ENCODE data around the gene CEACAM7.

CEACAM7 gene

GRCh38 chr19:41695745-41696144, 7.7 kb upstream of the CEACAM7 start:
- in situ Hi-C loops (cut with MboI; ENCODE audit: low pct_unique_long_range_greater_than_20kb, low sequenced_read_pairs, unreplicated experiment), result no loop called here
- DNase-seq (ENCODE audit: low spot score), result no peak
- TF ChIP-seq CTCF (IDR thresholded peaks at IDR 0.05; ENCODE audit: extremely low read depth, insufficient read depth, missing control alignments), result no peak

- in situ Hi-C loops (cut with MboI; ENCODE audit: low pct_unique_long_range_greater_than_20kb, low sequenced_read_pairs, unreplicated experiment), result no loop called here
- no peak for DNase-seq (ENCODE audit: low spot score)
- TF ChIP-seq CTCF (IDR thresholded peaks at IDR 0.05; ENCODE audit: extremely low read depth, insufficient read depth, missing control alignments), result no peak
Observed at GRCh38 chr19:41694831-41695635, 7.0 kb upstream of the CEACAM7 start.

- no peak for TF ChIP-seq CTCF (IDR thresholded peaks at IDR 0.05; ENCODE audit: extremely low read depth, insufficient read depth, missing control alignments)
- no peak for DNase-seq (ENCODE audit: low spot score)
- in situ Hi-C loops (cut with MboI; ENCODE audit: low pct_unique_long_range_greater_than_20kb, low sequenced_read_pairs, unreplicated experiment), result no loop called here
Observed at GRCh38 chr19:41694196-41694595, 6.1 kb upstream of the CEACAM7 start.

DNA sequence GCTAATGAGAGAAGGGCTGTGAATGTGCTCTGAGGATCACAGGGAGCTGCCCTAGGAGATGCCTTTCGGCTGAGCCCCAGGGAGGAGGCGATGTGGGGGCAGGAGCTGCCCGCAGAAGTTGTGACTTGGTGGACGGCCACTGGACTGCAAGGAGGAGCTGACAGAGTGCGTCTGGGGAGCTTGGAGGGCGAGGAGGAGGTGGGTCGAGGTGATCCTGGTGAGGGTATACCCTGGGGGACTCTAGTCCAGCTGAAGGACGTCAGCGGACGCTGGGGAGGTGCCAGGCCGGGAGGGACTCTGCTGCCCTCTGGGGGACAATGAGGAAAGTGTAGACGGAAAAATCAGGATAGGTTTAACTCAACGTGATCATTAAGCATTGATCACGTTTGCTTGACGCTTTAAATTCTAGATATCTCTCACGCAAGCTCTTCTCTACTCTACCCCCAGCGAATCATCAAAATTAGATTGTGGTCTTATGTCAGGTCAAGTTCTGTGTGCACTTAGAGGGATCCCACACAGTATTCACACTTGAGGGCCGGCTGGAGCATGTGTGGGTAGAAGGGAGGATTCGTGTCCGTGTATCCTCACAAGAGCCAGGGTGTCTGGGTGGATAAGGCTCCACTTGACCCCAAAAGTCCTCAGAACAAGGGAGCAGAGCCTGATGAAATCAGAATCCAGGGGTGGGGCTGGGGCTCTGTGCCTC, 3.3 kb upstream of the CEACAM7 start:
- in situ Hi-C loops (cut with MboI; ENCODE audit: low pct_unique_long_range_greater_than_20kb, low sequenced_read_pairs, unreplicated experiment), result no loop called here
- peak; percentile 59 for TF ChIP-seq CTCF (IDR thresholded peaks at IDR 0.05; ENCODE audit: extremely low read depth, insufficient read depth, missing control alignments)
- peak; percentile 58 for DNase-seq (ENCODE audit: low spot score)

- no peak for DNase-seq (ENCODE audit: low spot score)
- in situ Hi-C loops (cut with MboI; ENCODE audit: low pct_unique_long_range_greater_than_20kb, low sequenced_read_pairs, unreplicated experiment), result no loop called here
- TF ChIP-seq CTCF (IDR thresholded peaks at IDR 0.05; ENCODE audit: extremely low read depth, insufficient read depth, missing control alignments), result no peak
Observed at GRCh38 chr19:41690801-41691065, 2.7 kb upstream of the CEACAM7 start.

- no peak for TF ChIP-seq CTCF (IDR thresholded peaks at IDR 0.05; ENCODE audit: extremely low read depth, insufficient read depth, missing control alignments)
- in situ Hi-C loops (cut with MboI; ENCODE audit: low pct_unique_long_range_greater_than_20kb, low sequenced_read_pairs, unreplicated experiment), result no loop called here
- no peak for DNase-seq (ENCODE audit: low spot score)
Observed at GRCh38 chr19:41689993-41690800, 2.1 kb upstream of the CEACAM7 start.

Measured in GM13977 (cell line).